Measurements from ENCODE around the gene SPON1.

The SPON1 gene

GRCh38 chr11:13963169-13963948, 836 bp downstream of the SPON1 start:
- H3K4me3 ChIP-seq (ENCODE audit: low read length) = no peak overlapping the region
- H3K4me1 ChIP-seq (ENCODE audit: low read length) = no peaks in the 10 kb centered on the region
- no peak overlapping the region for H2AFZ ChIP-seq (ENCODE audit: low read length)
- no peaks in the 10 kb centered on the region for H3K36me3 ChIP-seq (replicated peaks; ENCODE audit: insufficient read depth, low read length)
- no peak for DNase-seq
- no peaks in the 10 kb centered on the region for H3K9me2 ChIP-seq (replicated peaks; ENCODE audit: insufficient read depth, low read length)
- no peak overlapping the region for H3K9ac ChIP-seq (ENCODE audit: low read length)
- H3K4me2 ChIP-seq (ENCODE audit: low read depth, low read length) = no peak overlapping the region
- H3K9me3 ChIP-seq (replicated peaks; ENCODE audit: insufficient read depth, low read length) = no peaks in the 10 kb centered on the region
- TF ChIP-seq CTCF (IDR thresholded peaks at IDR 0.05; ENCODE audit: low read length) (no peak), EZH2 (optimal IDR thresholded peaks at IDR 0.05; ENCODE audit: low read depth, low read length) (no peak), EZH2phosphoT487 (IDR thresholded peaks at IDR 0.05; ENCODE audit: low read length) (no peak)
- no peak overlapping the region for H3K27ac ChIP-seq (ENCODE audit: low read length)
- H3K27me3 ChIP-seq (replicated peaks; ENCODE audit: insufficient read depth, low read length) = 0 out of 2 replicates have a peak, but pooled peaks cover 5% of the 10 kb centered on the region
- no peaks in the 10 kb centered on the region for H3K79me2 ChIP-seq (ENCODE audit: low read length)
- no peaks in the 10 kb centered on the region for H4K20me1 ChIP-seq (ENCODE audit: insufficient read depth, low read length)
- no peaks in the 10 kb centered on the region for H3F3A ChIP-seq (ENCODE audit: insufficient read depth, low read length)

- no peak overlapping the region for H3K4me3 ChIP-seq (ENCODE audit: low read length)
- H3K36me3 ChIP-seq (replicated peaks; ENCODE audit: insufficient read depth, low read length) = no peaks in the 10 kb centered on the region
- no peaks in the 10 kb centered on the region for H3K9me3 ChIP-seq (replicated peaks; ENCODE audit: insufficient read depth, low read length)
- H3K27me3 ChIP-seq (replicated peaks; ENCODE audit: insufficient read depth, low read length) = 0 out of 2 replicates have a peak, but pooled peaks cover 5% of the 10 kb centered on the region
- H3K9me2 ChIP-seq (replicated peaks; ENCODE audit: insufficient read depth, low read length) = no peaks in the 10 kb centered on the region
- no peak overlapping the region for H3K27ac ChIP-seq (ENCODE audit: low read length)
- no peak for DNase-seq
- no peak overlapping the region for H3K9ac ChIP-seq (ENCODE audit: low read length)
- TF ChIP-seq EZH2 (optimal IDR thresholded peaks at IDR 0.05; ENCODE audit: low read depth, low read length) = no peak
- TF ChIP-seq CTCF (IDR thresholded peaks at IDR 0.05; ENCODE audit: low read length) = no peak
- TF ChIP-seq EZH2phosphoT487 (IDR thresholded peaks at IDR 0.05; ENCODE audit: low read length) = no peak
- no peaks in the 10 kb centered on the region for H3K79me2 ChIP-seq (ENCODE audit: low read length)
- no peak overlapping the region for H3K4me2 ChIP-seq (ENCODE audit: low read depth, low read length)
- H3F3A ChIP-seq (ENCODE audit: insufficient read depth, low read length) = no peaks in the 10 kb centered on the region
- no peak overlapping the region for H2AFZ ChIP-seq (ENCODE audit: low read length)
- H4K20me1 ChIP-seq (ENCODE audit: insufficient read depth, low read length) = no peaks in the 10 kb centered on the region
- no peaks in the 10 kb centered on the region for H3K4me1 ChIP-seq (ENCODE audit: low read length)
Measured at GRCh38 chr11:13963949-13964770, 1.6 kb downstream of the SPON1 start.

GRCh38 chr11:13964771-13965074, 2.2 kb downstream of the SPON1 start:
- H3K79me2 ChIP-seq (ENCODE audit: low read length) = no peaks in the 10 kb centered on the region
- no peaks in the 10 kb centered on the region for H3K4me1 ChIP-seq (ENCODE audit: low read length)
- H3F3A ChIP-seq (ENCODE audit: insufficient read depth, low read length) = no peaks in the 10 kb centered on the region
- H4K20me1 ChIP-seq (ENCODE audit: insufficient read depth, low read length) = no peaks in the 10 kb centered on the region
- 0 out of 2 replicates have a peak, but pooled peaks cover 5% of the 10 kb centered on the region for H3K27me3 ChIP-seq (replicated peaks; ENCODE audit: insufficient read depth, low read length)
- H3K27ac ChIP-seq (ENCODE audit: low read length) = no peak overlapping the region
- TF ChIP-seq EZH2 (optimal IDR thresholded peaks at IDR 0.05; ENCODE audit: low read depth, low read length) (no peak), EZH2phosphoT487 (IDR thresholded peaks at IDR 0.05; ENCODE audit: low read length) (no peak), CTCF (IDR thresholded peaks at IDR 0.05; ENCODE audit: low read length) (no peak)
- no peak overlapping the region for H3K4me2 ChIP-seq (ENCODE audit: low read depth, low read length)
- no peaks in the 10 kb centered on the region for H3K36me3 ChIP-seq (replicated peaks; ENCODE audit: insufficient read depth, low read length)
- H3K9ac ChIP-seq (ENCODE audit: low read length) = no peak overlapping the region
- no peaks in the 10 kb centered on the region for H3K9me2 ChIP-seq (replicated peaks; ENCODE audit: insufficient read depth, low read length)
- H3K4me3 ChIP-seq (ENCODE audit: low read length) = no peak overlapping the region
- no peak for DNase-seq
- H2AFZ ChIP-seq (ENCODE audit: low read length) = no peak overlapping the region
- H3K9me3 ChIP-seq (replicated peaks; ENCODE audit: insufficient read depth, low read length) = no peaks in the 10 kb centered on the region
